HG02885 (cell line): ENCODE results near the gene ROMO1.
"Not testable (repeated sequence)": the region's sequence is repeated elsewhere in the genome, so short reads cannot be mapped to it uniquely, and the experiment has no call there.

Source experiments
- ATAC-seq: cut with Tn5 transposase; IDR thresholded peaks from one replicate; pipeline ENCODE4 v1.9.1; 2021; ENCODE audit warnings: mild to moderate bottlenecking; ENCODE audit not compliant: unreplicated experiment, poor library complexity

Gene ROMO1

DNA sequence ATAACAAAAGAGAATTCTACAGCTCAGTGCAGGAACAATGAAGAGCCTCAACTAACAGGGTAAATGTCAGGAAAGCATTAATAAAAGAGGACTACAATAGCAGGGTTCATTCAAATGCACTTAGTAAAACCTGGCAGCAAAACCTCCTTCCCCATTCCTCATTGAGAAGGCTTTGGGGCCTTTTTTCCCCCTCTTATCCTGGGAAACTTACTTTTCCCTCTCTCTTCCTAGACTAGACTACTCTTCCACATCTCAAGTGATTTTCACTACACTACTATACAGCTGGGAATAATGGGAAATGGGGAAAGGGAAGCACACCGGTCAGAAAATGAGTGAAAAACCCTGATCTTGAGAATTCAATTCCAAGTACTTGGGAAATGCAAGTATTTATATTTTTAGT lies 10.1 kb downstream of the ROMO1 start:
- ATAC-seq = no peak

DNA sequence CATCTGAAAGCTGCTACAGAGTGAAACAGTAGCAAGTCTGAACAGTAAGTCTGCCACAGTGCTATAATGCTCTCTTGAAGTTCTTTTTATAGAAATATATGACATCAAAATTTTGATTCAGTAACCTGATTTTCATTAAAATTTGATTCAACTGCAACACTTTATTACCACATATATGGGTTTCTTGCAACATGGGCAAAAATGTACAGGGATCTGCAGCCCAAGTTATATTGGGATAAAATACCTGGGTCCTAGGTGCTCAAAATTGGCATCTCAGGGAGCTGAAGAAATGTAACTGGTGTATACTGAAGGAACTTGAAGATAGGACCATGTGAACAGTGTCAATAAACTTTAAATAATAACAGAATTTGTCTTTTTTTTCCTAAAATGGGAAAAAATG lies 10.8 kb downstream of the ROMO1 start:
- ATAC-seq = no peak

DNA sequence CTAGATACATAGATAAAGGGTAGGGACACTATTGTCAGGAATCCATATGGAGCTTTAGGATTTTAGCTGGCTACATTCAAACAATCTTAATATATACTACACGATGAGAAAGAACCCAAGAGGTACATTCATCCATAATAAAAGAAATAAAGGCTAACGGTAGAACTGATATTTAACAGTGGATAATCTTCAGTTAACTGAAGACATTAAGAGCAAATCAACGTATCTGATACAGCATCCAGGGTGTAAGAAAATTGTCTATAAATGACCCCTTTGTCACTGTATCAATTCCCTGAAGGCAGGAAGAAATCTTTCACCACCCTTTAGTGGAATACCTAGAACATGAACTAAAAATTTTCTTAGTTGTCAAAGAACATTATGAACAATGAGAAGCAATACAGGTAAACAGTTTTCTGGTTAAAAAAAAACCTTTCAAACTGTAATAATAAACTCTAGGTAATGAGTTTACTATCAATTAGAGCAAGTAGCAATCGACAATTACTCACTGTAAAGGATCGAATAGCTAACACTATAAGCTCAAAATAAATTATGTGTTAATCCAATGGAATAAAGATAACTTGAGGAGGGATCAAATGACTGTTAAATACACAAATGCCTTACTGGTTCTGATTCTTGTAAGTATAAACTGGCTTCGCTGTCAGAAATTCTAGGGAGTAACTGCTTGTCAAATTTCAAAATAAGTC lies 11.8 kb downstream of the ROMO1 start:
- ATAC-seq = no peak

DNA sequence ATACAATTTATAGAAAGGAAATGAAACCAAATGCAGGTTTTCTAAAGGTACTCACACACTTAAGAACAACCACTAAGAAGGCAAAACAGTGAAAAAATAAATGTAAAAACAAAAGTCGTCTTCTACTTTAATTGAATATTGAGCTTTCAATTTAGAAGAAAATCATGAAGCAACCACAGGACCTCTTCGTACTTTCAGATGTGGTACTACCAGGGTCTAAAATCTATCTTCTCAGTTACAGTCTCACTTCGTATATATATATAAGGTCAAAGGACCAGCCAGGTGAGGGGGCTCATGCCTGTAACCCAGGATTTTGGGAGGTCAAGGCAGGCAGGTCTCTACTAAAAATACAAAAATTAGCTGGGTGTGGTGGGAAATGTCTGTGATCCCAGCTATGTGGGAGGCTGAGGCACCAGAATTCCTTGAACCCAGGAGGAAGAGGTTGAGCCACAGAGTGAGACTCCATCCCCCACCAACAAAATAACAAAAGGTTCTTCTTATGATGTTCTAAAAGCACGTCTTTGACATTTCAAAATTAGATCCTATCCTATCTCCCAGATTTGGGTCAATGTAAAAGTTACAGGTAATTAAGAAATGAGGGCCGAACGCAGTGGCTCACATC lies 12.5 kb downstream of the ROMO1 start:
- no peak for ATAC-seq

DNA sequence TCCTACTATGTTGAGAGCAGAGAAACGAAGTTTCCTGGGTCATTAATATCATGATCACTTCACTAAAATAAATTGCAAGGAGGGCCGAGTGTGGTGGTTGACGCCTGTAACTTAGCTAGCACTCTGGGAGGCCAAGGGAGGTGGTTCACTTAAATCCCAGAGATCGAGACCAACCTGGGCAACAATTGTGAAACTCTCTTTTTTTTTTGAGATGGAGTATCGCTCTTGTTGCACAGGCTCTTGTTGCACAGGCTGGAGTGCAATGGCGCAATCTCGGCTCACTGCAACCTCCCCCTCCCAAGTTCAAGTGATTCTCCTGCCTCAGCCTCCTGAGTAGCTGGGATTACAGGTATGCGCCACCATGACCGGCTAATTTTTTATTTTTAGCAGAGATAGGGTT lies 13.9 kb downstream of the ROMO1 start:
- not testable (repeated sequence) for ATAC-seq

DNA sequence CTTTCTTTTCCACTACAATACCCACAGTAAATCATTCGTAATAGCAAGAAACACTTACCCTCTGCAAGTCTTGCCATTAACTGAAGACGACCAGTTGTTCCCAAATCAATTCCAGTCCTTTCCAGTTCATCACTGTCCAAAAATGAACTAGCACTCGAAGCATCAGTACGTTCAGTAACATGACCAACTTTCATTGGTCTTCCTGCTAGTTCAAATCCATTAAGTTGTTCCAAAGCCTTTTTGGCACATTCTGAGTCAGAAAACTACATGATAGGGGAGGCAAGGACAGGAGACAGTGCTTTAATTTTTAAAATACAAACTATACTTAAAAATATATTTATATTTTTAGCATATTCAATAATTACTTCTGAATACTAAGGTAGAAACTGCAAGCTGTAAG lies 14.9 kb downstream of the ROMO1 start:
- ATAC-seq = no peak

DNA sequence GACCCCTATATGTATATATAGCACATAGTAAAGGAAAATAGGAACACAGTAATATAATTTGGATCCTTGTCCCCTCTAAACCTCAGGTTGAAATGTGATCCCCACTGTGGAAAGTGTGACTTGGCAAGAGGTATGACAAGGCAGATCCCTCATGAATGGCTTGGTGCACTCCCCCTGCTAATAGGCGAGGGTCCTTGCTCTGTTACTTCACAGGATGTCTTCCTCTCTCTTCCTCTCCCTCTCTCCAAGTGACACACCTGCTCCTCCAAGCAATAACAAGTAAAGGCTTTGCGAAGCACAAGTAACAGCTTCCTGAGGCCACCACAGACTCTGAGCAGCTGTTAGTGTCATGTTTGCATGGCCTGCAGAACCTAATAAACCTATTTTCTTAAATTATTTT lies 16.4 kb downstream of the ROMO1 start:
- ATAC-seq = no peak

DNA sequence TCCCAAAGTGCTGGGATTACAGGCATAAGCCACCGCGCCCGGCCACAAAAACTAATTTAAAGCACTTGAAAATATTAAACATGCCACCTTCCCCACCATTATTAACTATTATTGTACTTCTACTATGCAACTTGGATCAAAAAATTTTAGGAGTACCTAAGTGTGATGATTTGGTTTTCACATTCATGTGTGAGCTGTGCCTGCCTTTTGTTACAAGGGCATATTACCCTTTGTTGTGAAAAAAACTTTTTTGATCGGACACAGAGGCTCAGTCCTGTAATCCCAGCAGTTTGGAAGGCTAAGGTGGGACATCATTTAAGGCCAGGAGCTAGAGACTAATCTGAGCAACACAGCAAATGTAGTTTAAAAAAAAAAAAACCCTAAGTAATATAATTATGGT lies 17.1 kb downstream of the ROMO1 start:
- no peak for ATAC-seq

DNA sequence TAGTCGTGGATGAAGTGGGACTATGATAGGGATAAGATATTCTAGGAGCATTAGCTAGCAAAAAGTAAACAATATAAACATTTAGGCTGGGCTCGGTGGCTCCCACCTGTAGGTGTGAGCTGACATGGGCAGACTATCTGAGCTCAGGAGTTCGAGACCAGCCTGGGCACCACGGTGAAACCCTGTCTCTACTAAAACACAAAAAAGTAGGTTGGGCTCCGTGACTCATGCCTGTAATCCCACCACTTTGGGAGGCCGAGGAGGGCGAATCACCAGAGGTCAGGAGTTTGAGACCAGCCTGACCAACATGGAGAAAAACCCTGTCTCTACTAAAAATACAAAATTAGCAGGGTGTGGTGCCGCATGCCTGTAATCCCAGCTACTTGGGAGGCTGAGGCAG lies 19.1 kb downstream of the ROMO1 start:
- not testable (repeated sequence) for ATAC-seq

DNA sequence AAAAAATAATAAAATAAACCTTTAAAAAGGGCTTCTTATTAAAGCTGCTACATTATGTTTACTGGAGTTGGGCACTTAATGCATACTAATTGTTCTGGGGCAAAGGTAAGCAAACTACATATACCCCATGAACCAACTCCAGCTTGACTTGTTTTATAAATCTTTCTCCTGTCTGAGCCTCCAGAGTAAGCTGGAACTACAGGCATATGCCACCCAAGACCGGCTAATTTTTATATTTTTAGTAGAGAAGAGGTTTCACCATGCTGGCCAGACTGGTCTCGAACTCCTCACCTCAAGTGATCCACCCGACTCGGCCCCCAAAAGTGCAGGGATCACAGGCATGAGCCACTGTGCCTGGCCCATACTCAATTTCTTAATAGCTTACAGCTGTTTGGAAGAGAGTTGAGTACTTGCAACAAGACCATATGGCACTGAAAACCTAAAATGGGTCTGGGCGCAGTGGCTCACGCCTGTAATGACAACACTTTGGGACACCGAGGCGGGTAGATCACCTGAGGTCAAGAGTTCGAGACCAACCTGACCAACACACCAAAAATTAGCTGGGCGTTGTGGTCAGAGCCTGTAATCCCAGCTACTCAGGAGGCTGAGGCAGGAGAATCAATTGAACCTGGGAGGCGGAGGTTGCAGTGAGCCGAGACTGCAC lies 19.9 kb downstream of the ROMO1 start:
- no peak for ATAC-seq

DNA sequence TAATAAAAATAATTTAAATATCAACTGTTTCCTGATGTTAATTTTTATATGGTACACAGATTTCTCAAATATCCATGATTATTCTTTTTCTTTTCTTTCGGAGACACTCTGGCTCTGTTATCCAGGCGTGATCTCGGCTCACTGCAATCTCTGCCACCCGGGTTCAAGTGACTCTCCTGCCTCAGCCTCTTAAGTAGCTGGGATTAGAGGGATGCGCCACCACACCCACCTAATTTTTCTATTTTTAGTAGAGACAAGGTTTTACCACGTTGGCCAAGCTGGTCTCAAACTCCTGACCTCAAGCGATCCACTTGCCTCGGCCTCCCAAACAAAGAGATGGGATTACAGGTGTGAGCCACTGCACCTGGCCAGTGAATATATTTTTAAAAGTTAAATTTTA lies 20.5 kb downstream of the ROMO1 start:
- ATAC-seq = no peak

DNA sequence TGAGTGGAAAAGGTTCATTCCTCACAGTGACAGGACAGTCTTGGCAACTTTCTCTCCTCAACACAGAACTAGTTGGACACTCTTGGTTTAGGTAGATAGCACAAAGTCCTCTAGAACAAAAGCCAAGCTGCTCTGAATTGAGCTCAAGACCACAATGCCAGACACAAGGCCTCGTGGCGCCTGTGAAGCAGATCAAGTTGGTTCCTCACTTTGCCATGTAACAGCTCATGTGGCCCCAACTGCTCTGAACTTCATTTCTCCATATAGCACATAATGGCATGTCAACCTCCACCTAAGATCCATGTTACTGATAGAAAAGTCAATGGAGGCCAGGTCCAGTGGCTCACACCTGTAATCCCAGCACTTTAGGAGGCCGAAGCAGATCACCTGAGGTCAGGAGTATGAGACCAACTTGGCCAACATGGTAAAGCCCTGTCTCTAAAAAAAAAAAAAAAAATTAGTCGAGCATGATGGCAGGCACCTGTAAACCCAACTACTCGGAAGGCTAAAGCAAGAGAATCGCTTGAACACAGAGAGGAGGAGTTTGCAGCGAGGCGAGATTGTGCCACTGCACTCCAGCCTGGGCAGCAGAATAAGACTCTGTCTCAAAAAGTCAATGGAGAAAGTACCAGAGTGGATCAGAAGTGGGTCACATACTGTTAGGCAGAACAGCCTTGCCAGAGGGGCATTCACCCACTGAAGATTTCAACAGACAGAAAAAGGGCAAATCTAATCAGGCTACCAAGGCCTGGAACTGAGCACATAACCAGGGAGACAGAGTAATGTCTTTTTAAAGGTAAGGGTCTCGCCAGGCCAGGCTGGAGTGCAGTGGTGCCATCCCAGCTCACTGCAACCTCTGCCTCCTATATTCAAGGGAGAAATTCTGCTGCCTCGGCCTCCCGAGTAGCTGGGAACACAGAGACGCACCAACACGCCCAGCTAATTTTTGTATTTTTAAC lies 21.2 kb downstream of the ROMO1 start:
- no peak for ATAC-seq

DNA sequence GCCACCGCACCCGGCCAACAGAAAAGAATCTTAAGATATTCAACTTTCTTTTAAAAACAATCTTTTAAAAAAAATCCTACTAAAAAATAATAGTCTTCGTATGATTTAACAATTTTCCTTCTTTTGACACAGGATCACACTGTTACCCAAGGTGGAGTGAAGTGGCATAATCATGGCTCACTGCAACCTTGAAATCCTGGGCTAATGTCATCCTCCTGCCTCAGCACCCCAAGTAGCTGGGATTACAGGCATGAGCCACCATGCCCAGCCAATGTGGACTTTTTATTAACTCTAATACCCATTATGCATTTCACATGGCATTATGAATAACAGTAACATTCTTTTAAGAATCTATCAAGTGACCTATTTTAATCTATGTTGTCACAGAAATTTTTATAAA lies 22.0 kb downstream of the ROMO1 start:
- no peak for ATAC-seq

DNA sequence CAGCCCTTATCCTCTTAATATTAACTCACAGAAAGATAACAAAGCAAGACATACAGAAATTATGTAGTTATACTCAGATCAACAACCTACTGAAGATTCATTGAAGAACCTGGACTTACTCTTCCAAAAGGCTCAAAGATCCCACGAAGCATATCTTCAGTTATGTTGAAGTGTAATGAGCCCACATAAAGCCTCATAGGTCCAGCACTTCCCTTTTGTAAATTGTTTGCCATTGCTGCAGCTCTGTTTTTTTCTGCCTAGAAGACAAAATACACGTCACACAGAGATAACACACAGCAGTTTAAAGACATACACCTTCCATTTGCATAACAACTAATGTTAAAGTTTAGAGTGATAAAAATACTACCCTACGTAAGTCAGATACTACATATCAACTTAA lies 22.4 kb downstream of the ROMO1 start:
- no peak for ATAC-seq

DNA sequence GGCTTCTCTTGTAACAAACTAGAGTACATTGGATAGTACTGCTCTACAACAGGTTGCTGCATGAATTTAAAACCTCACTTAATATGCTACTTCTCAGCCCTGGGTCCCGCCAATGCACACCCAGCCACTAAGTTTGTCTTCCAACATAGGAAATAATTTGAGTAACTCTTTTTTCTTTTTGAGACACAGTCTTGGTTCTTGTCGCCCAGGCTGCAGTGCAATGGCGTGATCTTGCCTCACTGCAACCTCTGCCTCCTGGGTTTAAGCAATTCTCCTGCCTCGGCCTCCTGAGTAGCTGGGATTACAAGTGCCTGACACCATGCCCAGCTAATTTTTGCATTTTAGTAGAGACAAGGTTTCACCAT lies 24.1 kb downstream of the ROMO1 start:
- ATAC-seq = not testable (repeated sequence)

DNA sequence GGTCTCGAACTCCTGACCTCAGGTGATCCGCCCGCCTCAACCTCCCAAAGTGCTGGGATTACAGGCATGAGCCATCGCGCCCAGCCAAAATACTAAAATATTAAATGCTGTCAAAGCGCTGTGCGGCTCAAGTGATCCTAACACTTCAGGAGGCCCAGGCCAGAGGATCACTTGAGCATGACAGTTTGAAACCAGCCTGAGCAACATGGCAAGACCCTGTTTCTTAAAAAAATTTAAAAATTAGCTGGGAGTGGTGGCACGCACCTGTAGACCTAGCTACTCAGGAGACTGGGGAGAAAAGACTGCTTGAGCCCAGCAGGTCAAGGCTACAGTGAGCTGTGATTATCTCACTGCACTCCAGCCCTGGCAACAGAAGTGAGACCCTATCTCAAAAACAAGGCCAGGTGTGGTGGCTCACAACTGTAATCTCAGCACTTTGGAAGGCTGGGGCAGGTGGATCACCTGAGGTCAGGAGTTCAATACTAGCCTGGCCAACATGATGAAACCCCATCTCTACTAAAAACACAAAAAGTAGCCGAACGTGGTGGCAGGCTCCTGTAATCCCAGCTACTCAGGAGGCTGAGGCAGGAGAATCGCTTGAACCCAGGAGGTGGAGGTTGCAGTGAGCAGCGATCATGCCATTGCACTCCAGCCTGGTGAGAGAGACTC lies 24.6 kb downstream of the ROMO1 start:
- not testable (repeated sequence) for ATAC-seq

DNA sequence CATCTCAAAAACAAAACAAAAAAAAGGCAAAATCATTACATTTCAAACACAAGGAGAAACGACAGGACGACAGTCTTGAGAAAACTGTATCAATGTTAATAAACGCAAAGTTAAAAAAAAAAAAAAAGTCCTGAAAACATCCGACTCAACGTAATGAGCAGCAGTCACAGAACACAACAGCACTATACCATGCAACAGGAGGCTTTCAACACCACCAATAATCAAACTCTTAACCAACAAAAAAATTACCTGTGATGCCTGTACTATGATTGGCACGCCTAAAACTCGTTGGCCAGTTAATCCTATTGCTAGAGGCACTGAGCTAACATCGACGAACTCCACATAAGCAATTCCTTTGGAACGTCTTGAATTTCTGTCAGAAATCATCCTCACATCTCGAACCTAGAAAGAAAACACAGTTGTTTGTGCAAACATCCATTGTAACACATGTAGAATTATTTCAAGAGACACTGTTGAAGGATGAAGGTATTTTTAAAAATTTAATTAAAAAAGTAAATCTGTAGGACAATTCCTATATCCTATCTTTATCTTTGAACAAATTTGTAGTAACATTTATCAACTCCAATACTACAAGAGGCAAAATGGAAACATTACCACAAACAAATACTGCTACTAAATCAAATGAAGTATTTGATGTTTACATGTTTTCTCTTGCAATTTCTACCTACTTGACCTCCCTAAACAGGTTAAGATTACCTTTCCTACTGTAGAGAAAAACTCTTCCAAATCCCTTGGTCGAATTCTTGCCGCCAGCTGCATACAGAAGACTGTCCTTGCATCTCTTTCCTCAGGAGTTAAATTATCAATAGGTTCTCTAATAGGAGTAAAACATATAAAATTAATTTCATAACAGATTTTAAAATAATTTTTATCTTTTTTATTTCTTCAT lies 25.4 kb downstream of the ROMO1 start:
- no peak for ATAC-seq

DNA sequence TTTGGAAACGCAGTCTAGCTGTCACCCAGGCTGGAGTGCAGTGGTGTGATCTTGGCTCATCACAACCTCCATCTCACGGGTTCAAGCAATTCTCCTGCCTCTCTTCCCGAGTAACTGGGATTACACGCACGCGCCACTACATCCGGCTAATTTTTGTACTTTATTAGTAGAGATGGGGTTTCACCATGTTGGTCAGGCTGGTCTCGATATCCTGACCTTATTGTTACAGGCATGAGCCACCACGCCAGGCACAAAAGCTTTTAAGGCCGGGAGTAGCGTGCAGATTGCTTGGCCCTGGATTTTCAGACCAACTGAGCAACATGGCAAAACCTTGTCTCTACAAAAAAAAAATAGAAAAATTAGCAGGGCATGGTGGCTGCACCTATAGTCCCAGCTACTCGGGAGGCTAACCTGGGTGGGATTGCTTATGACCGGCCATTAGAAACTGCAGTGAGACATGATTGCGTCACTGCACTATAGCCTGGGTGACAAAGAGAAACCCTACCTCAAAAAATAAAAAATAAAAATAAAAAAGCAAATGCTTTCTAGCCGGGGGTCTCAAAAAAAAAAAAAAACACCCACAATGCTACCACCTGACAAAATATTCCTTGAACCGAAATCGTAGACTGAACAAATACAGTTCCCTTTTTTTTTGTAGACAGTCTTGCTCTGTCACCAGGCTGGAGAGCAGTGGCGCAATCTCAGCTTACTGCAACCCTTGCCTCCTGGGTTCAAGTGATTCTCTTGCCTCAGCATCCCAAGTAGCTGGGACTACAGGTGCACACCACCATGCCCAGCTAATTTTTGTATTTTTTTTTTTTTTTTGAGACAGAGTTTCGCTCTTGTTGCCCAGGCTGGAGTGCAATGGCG lies 27.9 kb downstream of the ROMO1 start:
- no peak for ATAC-seq
